Peyer's patch (tissue), 4 donors: ENCODE data around the gene GPSM1. TPM values are rescaled to one million over a fixed set of nuclear protein-coding genes. Genes with fewer than 3 reads are reported as not detected.

ENCODE experiments used
- DNase-seq, 3 donors: peaks; one replicate each; pipeline ENCODE4 v3.0.0-alpha.2; 2017 to 2019
- H3K27ac ChIP-seq, 4 donors: fragments of 200-600 bp; sonication (generic); one replicate each; pipeline ENCODE4 v1.5.1; 2016 to 2019
- H3K27me3 ChIP-seq, 2 donors: fragments of 200-600 bp; sonication (generic); one replicate each; pipeline ENCODE4 v1.5.1; 2019
- H3K36me3 ChIP-seq, 3 donors: fragments of 200-600 bp; sonication (generic); one replicate each; pipeline ENCODE4 v1.5.1; 2016 to 2019
- H3K4me1 ChIP-seq, 4 donors: fragments of 200-600 bp; sonication (generic); one replicate each; pipeline ENCODE4 v1.5.1; 2016 to 2019
- H3K4me3 ChIP-seq, 4 donors: fragments of 200-600 bp; sonication (generic); 1 replicate in 3 of 4; 2 replicates in 1 of 4; pipeline ENCODE4 v1.5.1; 2016 to 2019; ENCODE audit warnings: mild to moderate bottlenecking in 1 of 4
- H3K9me3 ChIP-seq, 4 donors: fragments of 200-600 bp; sonication (generic); one replicate each; pipeline ENCODE4 v1.5.1; 2016 to 2019; ENCODE audit warnings: mild to moderate bottlenecking in 1 of 4
- POLR2A ChIP-seq, 2 donors: fragments of 450-650 bp; IDR thresholded peaks; one replicate each; pipeline ENCODE4 v1.5.1; 2017; ENCODE audit warnings: antibody characterized with exemption in 2 of 2, mild to moderate bottlenecking in 2 of 2, moderate library complexity in 2 of 2
- total RNA-seq, 4 donors: library from RNA; depleted of rRNA; stranded (reverse); fragments of >200 nt; gene quantifications; one replicate each; pipeline ENCODE4 v1.1.0, GENCODE V29; 2016
- TF ChIP-seq, protein P1 (sequence below), 6 experiments: fragments of 450-650 bp in 4 of 6; fragments of 200-600 bp in 2 of 6; sonication (generic) in 1 of 6; IDR thresholded peaks; one replicate each; pipeline ENCODE4 v1.5.1; 2017 to 2019; ENCODE audit warnings: antibody characterized with exemption in 6 of 6, mild to moderate bottlenecking in 3 of 6, moderate library complexity in 1 of 6

The GPSM1 gene
- total RNA-seq, 4 donors from 2014 or later, result 3.7 to 25.6 (median 6.0) TPM

DNA sequence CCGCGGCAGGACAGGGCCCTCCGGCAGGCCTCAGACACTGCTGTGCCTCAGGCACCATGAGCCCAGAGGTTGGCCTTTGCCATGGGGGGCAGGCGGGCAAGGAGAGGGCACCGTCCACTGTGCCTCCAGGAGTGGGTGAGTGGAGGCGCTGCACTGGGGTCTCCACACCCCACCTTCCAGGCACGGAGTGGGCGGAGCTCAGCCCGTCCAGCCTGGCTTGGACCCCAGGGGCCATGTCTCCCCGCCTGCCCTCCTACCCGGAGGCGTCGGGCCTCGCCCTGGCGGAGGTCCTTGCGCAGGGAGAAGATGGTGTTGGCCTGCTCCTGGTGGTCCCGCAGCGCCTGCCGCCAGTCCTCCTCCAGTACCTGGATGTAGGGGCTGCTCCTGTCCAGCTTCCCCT is 42.7 kb downstream of the GPSM1 start:
- DNase-seq, result no peak
- TF ChIP-seq, protein P1, sequence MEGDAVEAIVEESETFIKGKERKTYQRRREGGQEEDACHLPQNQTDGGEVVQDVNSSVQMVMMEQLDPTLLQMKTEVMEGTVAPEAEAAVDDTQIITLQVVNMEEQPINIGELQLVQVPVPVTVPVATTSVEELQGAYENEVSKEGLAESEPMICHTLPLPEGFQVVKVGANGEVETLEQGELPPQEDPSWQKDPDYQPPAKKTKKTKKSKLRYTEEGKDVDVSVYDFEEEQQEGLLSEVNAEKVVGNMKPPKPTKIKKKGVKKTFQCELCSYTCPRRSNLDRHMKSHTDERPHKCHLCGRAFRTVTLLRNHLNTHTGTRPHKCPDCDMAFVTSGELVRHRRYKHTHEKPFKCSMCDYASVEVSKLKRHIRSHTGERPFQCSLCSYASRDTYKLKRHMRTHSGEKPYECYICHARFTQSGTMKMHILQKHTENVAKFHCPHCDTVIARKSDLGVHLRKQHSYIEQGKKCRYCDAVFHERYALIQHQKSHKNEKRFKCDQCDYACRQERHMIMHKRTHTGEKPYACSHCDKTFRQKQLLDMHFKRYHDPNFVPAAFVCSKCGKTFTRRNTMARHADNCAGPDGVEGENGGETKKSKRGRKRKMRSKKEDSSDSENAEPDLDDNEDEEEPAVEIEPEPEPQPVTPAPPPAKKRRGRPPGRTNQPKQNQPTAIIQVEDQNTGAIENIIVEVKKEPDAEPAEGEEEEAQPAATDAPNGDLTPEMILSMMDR (IDR thresholded peaks at IDR 0.05), result no peak
- TF ChIP-seq POLR2A (IDR thresholded peaks at IDR 0.05), result no peak
- H3K27me3 ChIP-seq, result no peaks in the 10 kb centered on the region
- H3K36me3 ChIP-seq, result no peaks in the 10 kb centered on the region
- peaks cover 0 to 11% (median 4%) of the 10 kb centered on the region in 4 donors for H3K4me1 ChIP-seq
- no peak overlapping the region for H3K4me3 ChIP-seq
- H3K27ac ChIP-seq, result no peak overlapping the region
- no peaks in the 10 kb centered on the region for H3K9me3 ChIP-seq

DNA sequence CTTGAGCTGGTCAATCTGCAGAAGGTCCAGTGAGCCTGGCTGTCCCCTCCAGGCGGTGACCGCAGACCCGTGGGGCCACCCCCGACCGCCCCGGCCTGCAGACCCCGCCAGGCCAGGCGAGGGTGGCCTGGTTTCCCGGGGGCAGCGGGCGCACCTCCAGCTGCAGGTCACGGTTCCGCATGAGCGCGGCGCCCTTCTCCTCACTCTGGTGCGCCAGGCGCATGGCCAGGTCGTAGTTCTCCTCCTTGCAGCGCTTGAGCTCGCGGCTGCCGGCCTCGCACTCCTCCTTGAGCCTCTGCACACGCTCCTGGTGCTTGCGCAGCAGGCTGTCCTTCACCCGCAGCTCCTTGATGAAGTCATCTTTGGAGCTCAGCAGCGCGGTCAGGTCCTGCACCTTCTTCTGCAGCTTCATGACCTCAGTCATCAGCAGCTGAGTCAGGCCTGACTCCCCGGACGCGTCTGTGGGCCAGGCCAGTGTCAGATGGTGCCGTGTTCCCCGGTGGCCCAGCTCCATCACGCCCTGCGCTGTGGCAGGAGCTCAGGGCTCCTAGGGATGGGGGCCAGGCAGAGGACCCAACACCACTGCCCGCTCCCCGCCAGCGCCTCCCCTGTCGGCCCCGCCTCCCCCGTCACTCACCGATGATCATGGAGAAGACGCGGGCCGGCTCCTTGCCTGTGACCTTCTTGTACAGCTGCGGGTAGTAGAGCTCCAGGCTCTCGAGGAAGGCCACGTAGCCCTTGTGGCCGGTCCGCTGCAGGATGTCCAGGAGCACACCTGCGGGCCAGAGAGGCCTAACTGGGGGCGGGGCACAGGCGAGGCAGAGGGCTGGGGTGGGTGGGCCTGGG is 43.6 kb downstream of the GPSM1 start:
- no peak overlapping the region for H3K27ac ChIP-seq
- H3K36me3 ChIP-seq, result no peaks in the 10 kb centered on the region
- H3K4me1 ChIP-seq, result peaks cover 0 to 11% (median 4%) of the 10 kb centered on the region in 4 donors
- H3K9me3 ChIP-seq, result no peaks in the 10 kb centered on the region
- no peaks in the 10 kb centered on the region for H3K27me3 ChIP-seq
- DNase-seq, result no peak
- TF ChIP-seq, protein P1 (IDR thresholded peaks at IDR 0.05), result no peak
- TF ChIP-seq POLR2A (IDR thresholded peaks at IDR 0.05), result no peak
- H3K4me3 ChIP-seq, result no peak overlapping the region

DNA sequence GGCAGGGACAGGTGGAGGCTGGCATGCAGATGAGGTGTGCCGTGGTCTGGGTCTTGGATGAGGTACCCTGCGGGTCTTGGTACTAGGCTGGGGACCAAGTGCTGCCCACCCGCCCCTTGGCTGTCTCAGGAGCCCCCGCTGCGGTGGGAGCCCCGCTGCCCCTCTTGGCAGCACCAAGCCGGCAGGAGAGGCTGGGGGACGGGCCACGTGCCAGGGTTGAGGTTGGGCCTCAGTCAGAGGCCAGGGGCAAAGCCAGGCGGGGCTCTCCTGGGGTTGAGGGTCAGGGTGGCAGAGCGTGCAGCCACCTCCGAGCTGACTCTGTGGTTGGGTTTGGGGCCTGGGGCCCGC is 44.2 kb downstream of the GPSM1 start:
- Histone ChIP-seq H3K4me3 (no peak overlapping the region), H3K4me1 (peaks cover 0 to 11% (median 4%) of the 10 kb centered on the region in 4 donors), H3K27ac (no peak overlapping the region), H3K9me3 (no peaks in the 10 kb centered on the region), H3K27me3 (no peaks in the 10 kb centered on the region), H3K36me3 (no peaks in the 10 kb centered on the region)
- no peak for DNase-seq
- no peak for TF ChIP-seq POLR2A (IDR thresholded peaks at IDR 0.05)
- TF ChIP-seq, protein P1 (IDR thresholded peaks at IDR 0.05), result no peak

DNA sequence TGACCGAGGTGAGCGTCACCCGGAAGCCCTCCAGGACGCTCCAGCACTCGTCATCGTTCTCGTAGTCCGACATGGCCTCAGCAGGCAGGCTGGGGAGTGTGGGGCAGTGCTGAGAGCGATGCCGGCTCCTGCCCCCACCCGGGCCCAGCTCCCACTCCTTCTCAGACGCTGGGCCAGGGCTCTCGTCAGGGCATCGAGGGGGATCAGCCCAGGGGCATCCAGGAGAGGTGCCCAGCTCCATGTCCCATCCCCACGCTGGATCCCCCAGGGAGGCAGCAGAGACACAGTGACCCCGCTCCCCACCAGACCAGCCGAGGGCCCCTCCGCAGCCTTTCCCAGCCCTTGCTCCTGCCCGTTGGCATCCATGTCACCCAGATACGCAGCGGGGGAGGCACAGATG is 44.7 kb downstream of the GPSM1 start:
- Histone ChIP-seq H3K27me3 (no peaks in the 10 kb centered on the region), H3K27ac (no peak overlapping the region), H3K9me3 (no peaks in the 10 kb centered on the region), H3K36me3 (no peaks in the 10 kb centered on the region), H3K4me3 (no peak overlapping the region), H3K4me1 (peaks cover 0 to 11% (median 4%) of the 10 kb centered on the region in 4 donors)
- no peak for DNase-seq
- no peak for TF ChIP-seq POLR2A (IDR thresholded peaks at IDR 0.05)
- TF ChIP-seq, protein P1 (IDR thresholded peaks at IDR 0.05), result no peak

DNA sequence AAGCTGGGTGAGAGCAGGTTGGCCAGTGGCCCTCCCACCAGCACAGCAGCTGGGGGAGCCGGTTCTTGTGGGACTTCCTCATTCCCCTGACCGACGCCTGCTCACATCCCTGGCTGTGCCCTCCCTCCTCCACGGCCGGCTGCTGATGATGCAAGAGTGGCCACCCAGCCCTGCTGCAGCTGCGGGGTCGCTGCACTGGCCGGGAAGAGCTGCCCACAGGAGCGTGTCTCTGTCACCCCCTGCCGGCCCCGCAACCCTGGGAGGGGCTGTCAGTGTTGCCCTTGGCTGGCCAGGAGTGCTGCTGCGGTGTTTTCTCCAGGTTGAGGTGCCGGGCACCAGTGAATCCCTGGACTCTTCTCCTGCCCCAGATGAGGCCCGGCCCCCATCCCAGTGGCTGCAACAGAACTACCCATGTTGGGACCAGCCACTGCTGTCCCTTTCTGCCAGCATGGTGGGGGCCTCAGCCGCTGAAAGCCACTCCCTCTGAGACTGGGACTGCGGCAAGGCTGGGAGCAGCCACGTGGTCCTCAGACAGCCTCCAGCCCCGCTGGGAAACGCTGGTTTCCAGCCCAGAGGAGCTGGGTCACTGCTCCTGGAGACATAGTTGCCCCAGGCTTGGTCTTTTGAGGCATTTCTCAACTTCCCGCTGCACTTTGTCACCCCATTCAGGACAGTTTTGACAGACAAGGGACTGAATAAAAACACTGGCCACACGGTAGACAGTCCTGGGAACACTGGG is 45.4 kb downstream of the GPSM1 start:
- H3K4me1 ChIP-seq, result peaks cover 0 to 11% (median 4%) of the 10 kb centered on the region in 4 donors
- no peaks in the 10 kb centered on the region for H3K36me3 ChIP-seq
- peak overlapping the region in 1 of 4 donors; percentile 35 for H3K27ac ChIP-seq
- no peaks in the 10 kb centered on the region for H3K27me3 ChIP-seq
- no peak for TF ChIP-seq POLR2A (IDR thresholded peaks at IDR 0.05)
- TF ChIP-seq, protein P1 (IDR thresholded peaks at IDR 0.05), result peak in 1 of 6 experiments; percentile 4
- H3K4me3 ChIP-seq, result peak overlapping the region in 3 of 4 donors; percentile 12 to 40 (median 24)
- DNase-seq, result peak; percentile 28 to 69 (median 63)
- no peaks in the 10 kb centered on the region for H3K9me3 ChIP-seq
